A673 (cell line): ENCODE measurements around the gene CACNA2D2. TPM values are rescaled to one million over a fixed set of nuclear protein-coding genes. Genes with fewer than 3 reads are reported as not detected.

Source experiments
- BruUV-seq: library from RNA; stranded (reverse); fragments of 400-500 nt; replicated peaks from 2 replicates; lab custom pipeline; 2021; lab: Mats Ljungman, UMichigan
- CTCF ChIA-PET: fragments of 300-600 bp; sonication (Branson Sonifier 250); formaldehyde crosslinking; loops from one replicate; lab custom pipeline; 2022; ENCODE audit warnings: antibody characterized with exemption; lab: Charles Lee
- POLR2A ChIA-PET: fragments of 300-600 bp; sonication (Branson Sonifier 250); formaldehyde crosslinking; loops from one replicate; lab custom pipeline; 2022; ENCODE audit warnings: antibody characterized with exemption; ENCODE audit not compliant: low non-redundant PET; lab: Charles Lee
- DNase-seq: peaks from one replicate; pipeline ENCODE4 v3.0.0-alpha.2; 2015; ENCODE audit warnings: low spot score
- H3K27ac ChIP-seq: fragments of 200-600 bp; sonication (generic); 2 replicates; pipeline ENCODE4 v1.5.1; 2016; ENCODE audit warnings: mixed run types, low read depth, mild to moderate bottlenecking, mixed read lengths, antibody characterized with exemption, low read length; ENCODE audit not compliant: poor library complexity, severe bottlenecking
- H3K27me3 ChIP-seq: fragments of 200-600 bp; sonication (generic); replicated peaks from 2 replicates; pipeline ENCODE4 v1.6.1; 2017; ENCODE audit warnings: mixed run types, low read depth, mild to moderate bottlenecking, mixed read lengths, antibody characterized with exemption, low read length; ENCODE audit not compliant: insufficient read depth, poor library complexity
- H3K36me3 ChIP-seq: fragments of 200-600 bp; sonication (generic); 2 replicates; pipeline ENCODE4 v1.6.1; 2016; ENCODE audit warnings: mixed run types, mild to moderate bottlenecking, mixed read lengths, antibody characterized with exemption, low read length; ENCODE audit not compliant: insufficient read depth, poor library complexity, severe bottlenecking
- H3K4me1 ChIP-seq: fragments of 200-600 bp; sonication (generic); 2 replicates; pipeline ENCODE4 v1.6.1; 2017; ENCODE audit warnings: mixed run types, mild to moderate bottlenecking, mixed read lengths, antibody characterized with exemption, low read length; ENCODE audit not compliant: insufficient read depth, poor library complexity, severe bottlenecking
- H3K4me3 ChIP-seq: fragments of 200-600 bp; sonication (generic); 2 replicates; pipeline ENCODE4 v1.5.1; 2016; ENCODE audit warnings: low read depth, mixed run types, mild to moderate bottlenecking, mixed read lengths, low read length; ENCODE audit not compliant: poor library complexity, severe bottlenecking
- H3K9me3 ChIP-seq: fragments of 200-600 bp; sonication (generic); 2 replicates; pipeline ENCODE4 v1.6.1; 2016; ENCODE audit warnings: mixed run types, low read depth, mild to moderate bottlenecking, mixed read lengths, antibody characterized with exemption, low read length; ENCODE audit not compliant: poor library complexity, severe bottlenecking
- EZH2 ChIP-seq: fragments of 200-600 bp; sonication (generic); IDR thresholded peaks from 2 replicates; pipeline ENCODE4 v1.6.1; 2017; ENCODE audit warnings: borderline replicate concordance, low read depth, mild to moderate bottlenecking, mixed read lengths, antibody characterized with exemption, low read length; ENCODE audit not compliant: poor library complexity, severe bottlenecking
- intact Hi-C: fragments of 100-400 bp; cut with micrococcal nuclease; formaldehyde crosslinking; loops from one replicate; pipeline ENCODE4 v1.10.0; 2022; ENCODE audit not compliant: unreplicated experiment
- total RNA-seq: library from RNA; stranded (reverse); gene quantifications from 2 replicates; pipeline ENCODE4 v1.2.3, GENCODE V29; 2021
- TF ChIP-seq, protein P1 (sequence below): fragments of 300-800, 200-600 bp; sonication (generic); conservative IDR thresholded peaks from 2 replicates; pipeline ENCODE4 v1.5.1; 2017; ENCODE audit warnings: low read depth, mild to moderate bottlenecking, antibody characterized with exemption, low read length, moderate library complexity, mixed read lengths

The CACNA2D2 gene
- total RNA-seq, 1 experiment from 2014 or later = 0.17 TPM

DNA sequence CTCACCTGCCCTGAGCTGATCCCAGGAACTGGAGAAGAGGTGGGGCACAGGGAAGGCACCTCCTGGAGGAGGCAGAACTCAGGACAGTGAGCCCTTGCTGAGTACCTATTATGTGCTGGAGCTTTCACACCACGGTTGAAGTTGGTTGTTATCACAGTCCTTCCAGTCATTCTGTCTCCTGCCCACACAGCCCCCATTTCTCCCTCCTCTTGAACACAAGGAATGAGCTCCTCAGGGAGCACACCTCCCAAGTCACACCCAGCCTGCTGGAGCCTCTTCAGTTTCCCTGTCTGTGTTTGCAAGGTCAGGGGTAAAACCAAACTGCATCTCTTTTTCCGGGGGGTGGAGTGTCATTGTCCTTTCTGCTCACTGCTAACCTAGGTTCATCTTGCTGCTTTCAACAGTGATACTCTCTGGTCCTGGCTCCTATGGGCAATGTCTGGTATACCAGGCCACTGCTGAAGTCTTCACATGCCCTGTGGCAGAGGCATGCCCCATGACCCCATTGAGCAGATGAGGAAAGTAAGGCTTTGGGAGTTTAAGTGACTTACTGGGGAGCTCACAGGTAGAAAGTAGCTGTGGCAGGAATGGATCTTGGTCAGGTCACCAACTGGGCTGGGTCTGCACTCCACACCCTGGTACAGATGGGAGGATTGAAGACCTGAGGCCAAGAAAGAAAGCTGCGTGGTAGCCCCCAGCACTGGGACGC lies 34.1 kb upstream of the CACNA2D2 start:
- Histone ChIP-seq H3K27ac (no peak overlapping the region), H3K9me3 (no peaks in the 10 kb centered on the region), H3K36me3 (no peaks in the 10 kb centered on the region), H3K4me3 (no peak overlapping the region), H3K27me3 (no peaks in the 10 kb centered on the region), H3K4me1 (no peaks in the 10 kb centered on the region)
- DNase-seq = no peak
- ChIA-PET CTCF (no interaction called here), POLR2A (no interaction called here)
- TF ChIP-seq EZH2 = no peak
- TF ChIP-seq, protein P1, sequence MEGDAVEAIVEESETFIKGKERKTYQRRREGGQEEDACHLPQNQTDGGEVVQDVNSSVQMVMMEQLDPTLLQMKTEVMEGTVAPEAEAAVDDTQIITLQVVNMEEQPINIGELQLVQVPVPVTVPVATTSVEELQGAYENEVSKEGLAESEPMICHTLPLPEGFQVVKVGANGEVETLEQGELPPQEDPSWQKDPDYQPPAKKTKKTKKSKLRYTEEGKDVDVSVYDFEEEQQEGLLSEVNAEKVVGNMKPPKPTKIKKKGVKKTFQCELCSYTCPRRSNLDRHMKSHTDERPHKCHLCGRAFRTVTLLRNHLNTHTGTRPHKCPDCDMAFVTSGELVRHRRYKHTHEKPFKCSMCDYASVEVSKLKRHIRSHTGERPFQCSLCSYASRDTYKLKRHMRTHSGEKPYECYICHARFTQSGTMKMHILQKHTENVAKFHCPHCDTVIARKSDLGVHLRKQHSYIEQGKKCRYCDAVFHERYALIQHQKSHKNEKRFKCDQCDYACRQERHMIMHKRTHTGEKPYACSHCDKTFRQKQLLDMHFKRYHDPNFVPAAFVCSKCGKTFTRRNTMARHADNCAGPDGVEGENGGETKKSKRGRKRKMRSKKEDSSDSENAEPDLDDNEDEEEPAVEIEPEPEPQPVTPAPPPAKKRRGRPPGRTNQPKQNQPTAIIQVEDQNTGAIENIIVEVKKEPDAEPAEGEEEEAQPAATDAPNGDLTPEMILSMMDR = no peak
- intact Hi-C loops = no loop called here
- no TSS peak for BruUV-seq

DNA sequence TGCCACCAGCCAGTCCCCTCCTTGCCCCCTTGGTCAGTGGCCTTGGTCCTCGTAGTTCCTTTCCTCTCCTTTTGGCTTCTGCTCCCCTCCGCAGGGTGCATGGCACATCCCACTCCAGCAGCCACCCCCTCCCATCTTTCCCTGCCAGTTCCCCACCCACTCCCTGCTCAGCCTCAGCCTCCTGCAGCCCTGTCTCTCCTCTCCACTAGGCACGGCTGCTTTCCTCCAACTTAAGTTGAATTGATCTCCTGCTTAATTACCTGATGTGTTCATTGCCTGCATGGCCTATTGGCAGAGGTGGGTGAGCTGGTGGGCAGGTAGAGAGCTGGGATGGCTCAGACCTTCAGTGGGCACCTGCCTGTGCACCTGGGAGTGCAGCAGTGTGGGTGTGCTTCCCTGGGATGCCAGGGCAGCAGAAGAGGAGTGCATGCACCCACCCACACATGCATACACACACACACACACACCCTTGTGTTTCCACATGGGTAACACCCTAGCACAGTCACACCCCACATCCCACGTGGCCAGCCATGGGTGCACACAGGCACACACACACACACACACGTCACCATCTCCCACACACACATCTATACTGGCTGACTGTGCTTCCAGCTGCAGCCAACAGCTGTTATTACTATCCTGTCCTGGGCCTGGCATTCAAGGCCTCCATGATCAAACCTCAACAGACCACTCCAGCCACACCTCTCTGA lies 33.2 kb upstream of the CACNA2D2 start:
- DNase-seq = no peak
- intact Hi-C loops = no loop called here
- Histone ChIP-seq H3K4me3 (no peak overlapping the region), H3K9me3 (no peaks in the 10 kb centered on the region), H3K4me1 (no peaks in the 10 kb centered on the region), H3K27ac (no peak overlapping the region), H3K36me3 (no peaks in the 10 kb centered on the region), H3K27me3 (no peaks in the 10 kb centered on the region)
- ChIA-PET CTCF (no interaction called here), POLR2A (no interaction called here)
- TF ChIP-seq, protein P1 = no peak
- no peak for TF ChIP-seq EZH2
- BruUV-seq = no TSS peak

DNA sequence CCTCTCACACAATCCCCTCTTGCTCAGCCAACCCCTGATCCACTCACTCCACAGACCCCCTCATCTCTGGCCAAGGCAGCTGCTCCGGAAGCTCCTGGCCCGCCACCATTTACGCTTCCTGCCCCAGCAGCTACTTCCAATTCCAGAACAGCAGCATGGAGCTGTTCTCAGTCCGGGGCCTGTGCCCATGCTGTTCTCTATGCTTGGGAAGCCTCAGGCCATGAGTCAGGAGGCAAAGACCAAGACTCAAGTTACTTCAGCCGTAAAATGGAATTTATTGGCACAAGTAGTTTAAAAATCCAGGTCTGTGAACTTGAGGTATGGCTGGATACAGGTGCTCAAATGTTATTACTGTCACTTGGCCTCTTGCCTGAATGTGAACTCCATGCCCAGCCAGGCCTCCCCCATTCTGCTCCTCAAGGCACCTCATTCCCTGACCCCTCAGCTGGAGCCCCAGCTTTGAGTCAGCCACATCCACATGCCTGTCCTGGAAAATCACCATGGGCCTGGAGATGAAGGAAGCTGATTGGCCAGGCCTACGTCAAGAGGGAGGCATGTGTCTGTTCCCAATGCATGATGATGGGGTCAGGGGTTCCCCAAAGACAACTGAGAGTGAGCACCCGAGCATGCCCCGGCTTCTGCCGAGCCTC lies 31.4 kb upstream of the CACNA2D2 start:
- ChIA-PET CTCF (interaction anchor here (0.6 to 0.7 kb wide), 2 partner anchors 178 to 1639 kb away, joined by 4 to 7 read pairs; no protein-coding TSS in a partner anchor), POLR2A (no interaction called here)
- H3K4me1 ChIP-seq = no peaks in the 10 kb centered on the region
- H3K27ac ChIP-seq = no peak overlapping the region
- no peak for DNase-seq
- intact Hi-C loops = no loop called here
- H3K27me3 ChIP-seq = peaks cover 4% of the 10 kb centered on the region
- no peaks in the 10 kb centered on the region for H3K9me3 ChIP-seq
- no peaks in the 10 kb centered on the region for H3K36me3 ChIP-seq
- TF ChIP-seq EZH2 = no peak
- TF ChIP-seq, protein P1 = no peak
- H3K4me3 ChIP-seq = no peak overlapping the region
- BruUV-seq = no TSS peak
